HepG2 (cell line): ENCODE data around the gene HECTD4. TPM values are rescaled to one million over a fixed set of nuclear protein-coding genes. Genes with fewer than 3 reads are reported as not detected.

Experiments used
- ATAC-seq: fragments of 200-7000 bp; cut with Tn5 transposase; 3 replicates; pipeline ENCODE4 v1.9.1; 2020; ENCODE audit warnings: mild to moderate bottlenecking, moderate library complexity
- BruUV-seq: library from RNA; stranded (reverse); fragments of 400-500 nt; replicated peaks from 2 replicates; lab custom pipeline; 2021; lab: Mats Ljungman, UMichigan
- CTCF ChIA-PET: fragments of 300-600 bp; formaldehyde crosslinking; extraction: SDS; loops from one replicate; lab custom pipeline; 2021; ENCODE audit warnings: low total read pairs, inconsistent platforms, low intra/inter-chr PET ratio; lab: Yijun Ruan, JAX
- POLR2A ChIA-PET: fragments of 350-600 bp; sonication (Branson Sonifier 250); formaldehyde crosslinking; loops from one replicate; lab custom pipeline; 2020; ENCODE audit warnings: antibody characterized with exemption, inconsistent platforms; lab: Yijun Ruan, JAX
- DNase-seq: peaks from one replicate; pipeline ENCODE4 v3.0.0-alpha.2; 2015; ENCODE audit warnings: low spot score
- FAIRE-seq: peaks from 3 replicates; lab custom pipeline; 2011; peaks lifted over from hg19 to GRCh38; lab: Jason Lieb, UNC
- H2AFZ ChIP-seq: one replicate; pipeline ENCODE4 v1.6.1; 2011; ENCODE audit warnings: low read length, inconsistent platforms
- H3K27ac ChIP-seq: fragments of 300-600 bp; 3 replicates; pipeline ENCODE4 v1.8.0; 2011; ENCODE audit warnings: mixed run types, mild to moderate bottlenecking, mixed read lengths, low read length, inconsistent platforms; ENCODE audit not compliant: insufficient read depth; ENCODE audit errors: extremely low read length
- H3K27me3 ChIP-seq, 2 experiments: fragments of 200-600 bp in 1 of 2; 2 replicates in 1 of 2; 3 replicates in 1 of 2; pipeline versions ENCODE4 v1.6.0 to v1.8.0; 2011; ENCODE audit warnings: low read length in 2 of 2, mild to moderate bottlenecking in 2 of 2, moderate library complexity in 2 of 2, inconsistent platforms in 1 of 2; ENCODE audit not compliant: insufficient read depth in 2 of 2, control insufficient read depth in 1 of 2
- H3K36me3 ChIP-seq, 2 experiments: fragments of 200-600 bp in 1 of 2; replicated peaks in 1 of 2; 2 replicates in 1 of 2; 3 replicates in 1 of 2; pipeline versions ENCODE4 v1.5.1 to v1.8.0; 2011; ENCODE audit warnings: low read length in 2 of 2, inconsistent platforms in 1 of 2; ENCODE audit not compliant: insufficient read depth in 2 of 2, control insufficient read depth in 1 of 2
- H3K4me1 ChIP-seq: 2 replicates; pipeline ENCODE4 v1.5.1; 2012; ENCODE audit warnings: low read length, inconsistent platforms; ENCODE audit not compliant: insufficient read depth
- H3K4me2 ChIP-seq: 2 replicates; pipeline ENCODE4 v1.6.0; 2011; ENCODE audit warnings: low read depth, low read length, inconsistent platforms
- H3K4me3 ChIP-seq, 3 experiments: fragments of 200-600 bp in 1 of 3; sonication (generic), shearing (Covaris generic) in 1 of 3; replicated peaks in 1 of 3; 2 replicates each; pipeline ENCODE4 v1.5.1; 2011 to 2016; ENCODE audit warnings: low read length in 3 of 3, inconsistent platforms in 2 of 3, low read depth in 2 of 3, mild to moderate bottlenecking in 2 of 3, control low read depth in 1 of 3, mixed read lengths in 1 of 3; ENCODE audit not compliant: insufficient read depth in 1 of 3
- H3K79me2 ChIP-seq: one replicate; pipeline ENCODE4 v1.6.1; 2011; ENCODE audit warnings: low read length, inconsistent platforms; ENCODE audit not compliant: insufficient read depth
- H3K9ac ChIP-seq: 2 replicates; pipeline ENCODE4 v1.6.0; 2011; ENCODE audit warnings: mild to moderate bottlenecking, low read depth, low read length, inconsistent platforms; ENCODE audit not compliant: insufficient read depth
- H3K9me3 ChIP-seq: 2 replicates; pipeline ENCODE4 v1.5.1; 2012; ENCODE audit warnings: mild to moderate bottlenecking, low read length
- H4K20me1 ChIP-seq: 2 replicates; pipeline ENCODE4 v1.6.0; 2011; ENCODE audit warnings: inconsistent platforms, mild to moderate bottlenecking, low read length, moderate library complexity; ENCODE audit not compliant: insufficient read depth
- PRPF4 ChIP-seq: fragments of 200-400 bp; formaldehyde crosslinking; IDR thresholded peaks from 2 replicates; pipeline ENCODE4 v1.6.1; 2016; ENCODE audit warnings: low read length, low read depth; ENCODE audit not compliant: poor library complexity, severe bottlenecking
- REXO4 ChIP-seq: sonication (generic); formaldehyde crosslinking; IDR thresholded peaks from 2 replicates; pipeline ENCODE4 v1.8.0; 2022; ENCODE audit warnings: missing genetic modification reagents, mild to moderate bottlenecking, borderline replicate concordance
- ZMYM3 ChIP-seq: sonication (generic); formaldehyde crosslinking; IDR thresholded peaks from 2 replicates; pipeline ENCODE4 v1.5.1; 2020; ENCODE audit warnings: mild to moderate bottlenecking, missing genetic modification reagents
- ZMYM4 ChIP-seq: sonication (generic); formaldehyde crosslinking; IDR thresholded peaks from 2 replicates; pipeline ENCODE4 v1.8.1; 2023; ENCODE audit warnings: mild to moderate bottlenecking, missing genetic modification reagents
- ZNF121 ChIP-seq: sonication (generic); formaldehyde crosslinking; IDR thresholded peaks from 2 replicates; pipeline ENCODE4 v1.5.0; 2020; ENCODE audit warnings: mild to moderate bottlenecking, missing genetic modification reagents
- ZNF607 ChIP-seq: sonication (generic); formaldehyde crosslinking; IDR thresholded peaks from 2 replicates; pipeline ENCODE4 v1.5.1; 2020; ENCODE audit warnings: missing genetic modification reagents, mild to moderate bottlenecking, borderline replicate concordance
- WGBS: methylation state at CpG from one replicate; pipeline ENCODE4 v1.1.6; 2017; ENCODE audit warnings: low lambda C conversion rate; 5-methylcytosine and 5-hydroxymethylcytosine counted together
- in situ Hi-C: cut with HindIII; loops from 2 replicates; pipeline ENCODE4 v1.10.0; 2017; ENCODE audit warnings: low pct_unique_long_range_greater_than_20kb; ENCODE audit not compliant: extremely low pct_ligation_motif_present
- intact Hi-C: fragments of 100-400 bp; cut with micrococcal nuclease; formaldehyde crosslinking; loops from one replicate; pipeline ENCODE4 v1.10.0; 2022; ENCODE audit not compliant: unreplicated experiment
- polyA plus RNA-seq, 8 experiments: library from polyadenylated mRNA; depleted of rRNA in 3 of 8; stranded (reverse) in 7 of 8; unstranded in 1 of 8; fragments of >200 nt; fragmentation: Illumina TruSeq in 4 of 8; extraction: Trizol in 4 of 8; gene quantifications; 2 replicates each; pipeline versions ENCODE4 v1.2.1 to v1.2.3, GENCODE V29; 2011 to 2016; ENCODE audit warnings: low read depth in 4 of 8, missing spikeins in 1 of 8, mixed read lengths in 1 of 8; ENCODE audit not compliant: insufficient read depth in 1 of 8
- total RNA-seq, 5 experiments: library from RNA; depleted of rRNA; stranded (reverse); fragments of >200 nt; fragmentation: Illumina TruSeq; extraction: Trizol; gene quantifications; 2 replicates each; pipeline ENCODE4 v1.2.3, GENCODE V29; 2016; ENCODE audit warnings: low read depth in 1 of 5
- TF ChIP-seq, protein P1 (sequence below): sonication (generic); formaldehyde crosslinking; IDR thresholded peaks from 2 replicates; pipeline ENCODE4 v1.5.0; 2020; ENCODE audit warnings: mild to moderate bottlenecking, missing genetic modification reagents

The HECTD4 gene
- total and polyA plus RNA-seq, 2 of the 13 experiments (the other 11 are each of a cell fraction or from before 2014, with no cell fraction given) = 9.0 to 11.4 TPM

DNA sequence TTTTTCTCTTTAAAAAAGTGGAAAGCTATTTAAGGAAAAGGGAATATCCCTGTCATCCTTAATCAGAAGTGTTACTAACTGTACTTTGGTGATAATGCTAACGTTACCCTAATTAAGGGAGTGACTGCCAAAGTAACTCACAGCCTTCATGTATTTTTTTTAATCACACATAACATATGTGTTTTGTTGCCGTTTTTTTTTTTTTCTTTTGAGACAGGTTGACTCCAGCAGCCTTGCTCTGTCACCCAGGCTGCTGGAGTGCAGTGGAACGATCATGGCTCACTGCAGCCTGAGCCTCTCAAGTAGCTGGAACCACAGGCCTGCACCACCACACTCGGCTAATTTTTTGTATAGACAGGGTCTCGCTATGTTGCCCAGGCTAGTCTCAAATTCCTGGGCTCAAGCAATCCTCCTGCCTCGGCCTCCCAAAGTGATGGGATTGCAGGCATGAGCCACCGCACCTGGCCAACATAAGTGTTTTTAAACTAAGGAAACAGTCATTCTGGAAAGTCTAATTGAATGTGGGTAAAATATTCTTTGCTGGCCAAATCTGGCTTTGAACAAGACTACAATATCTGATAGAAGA is 56.5 kb downstream of the HECTD4 start:
- no peak overlapping the region for H3K27ac ChIP-seq
- no peaks in the 10 kb centered on the region for H3K79me2 ChIP-seq
- no peaks in the 10 kb centered on the region for H3K9me3 ChIP-seq
- 80% methylated on average over 7 of the region's 7 CpGs for WGBS
- intact Hi-C loops = loop anchor here (10.0 kb wide), 1 partner anchor 59 kb away; the partner anchor contains the start of gene HECTD4
- BruUV-seq = no TSS peak
- ChIA-PET CTCF (no interaction called here), POLR2A (no interaction called here)
- H3K4me1 ChIP-seq = peaks cover 45% of the 10 kb centered on the region
- no peaks in the 10 kb centered on the region for H3K36me3 ChIP-seq
- TF ChIP-seq ZNF121 (CRISPR knock-in tag) (peak; percentile 90), ZMYM4 (CRISPR knock-in tag) (peak; percentile 4; the same call in 1 of the 2 replicates), ZNF607 (no peak), ZMYM3 (CRISPR knock-in tag) (peak; percentile 18; the same call in 1 of the 2 replicates), REXO4 (CRISPR knock-in tag) (no peak), PRPF4 (no peak)
- TF ChIP-seq, protein P1, sequence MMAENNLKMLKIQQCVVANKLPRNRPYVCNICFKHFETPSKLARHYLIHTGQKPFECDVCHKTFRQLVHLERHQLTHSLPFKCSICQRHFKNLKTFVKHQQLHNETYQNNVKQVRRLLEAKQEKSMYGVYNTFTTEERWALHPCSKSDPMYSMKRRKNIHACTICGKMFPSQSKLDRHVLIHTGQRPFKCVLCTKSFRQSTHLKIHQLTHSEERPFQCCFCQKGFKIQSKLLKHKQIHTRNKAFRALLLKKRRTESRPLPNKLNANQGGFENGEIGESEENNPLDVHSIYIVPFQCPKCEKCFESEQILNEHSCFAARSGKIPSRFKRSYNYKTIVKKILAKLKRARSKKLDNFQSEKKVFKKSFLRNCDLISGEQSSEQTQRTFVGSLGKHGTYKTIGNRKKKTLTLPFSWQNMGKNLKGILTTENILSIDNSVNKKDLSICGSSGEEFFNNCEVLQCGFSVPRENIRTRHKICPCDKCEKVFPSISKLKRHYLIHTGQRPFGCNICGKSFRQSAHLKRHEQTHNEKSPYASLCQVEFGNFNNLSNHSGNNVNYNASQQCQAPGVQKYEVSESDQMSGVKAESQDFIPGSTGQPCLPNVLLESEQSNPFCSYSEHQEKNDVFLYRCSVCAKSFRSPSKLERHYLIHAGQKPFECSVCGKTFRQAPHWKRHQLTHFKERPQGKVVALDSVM (CRISPR knock-in tag) = peak; percentile 38; the same call in 1 of the 2 replicates
- no peak overlapping the region for H3K4me3 ChIP-seq
- in situ Hi-C loops = no loop called here
- H3K4me2 ChIP-seq = 0 out of 2 replicates have a peak overlapping the region, but pooled peaks have one; percentile 10
- no peak overlapping the region for H2AFZ ChIP-seq
- no peak for ATAC-seq
- no peak overlapping the region for H3K9ac ChIP-seq
- no peak for DNase-seq
- FAIRE-seq = no peak
- H3K27me3 ChIP-seq = no peaks in the 10 kb centered on the region
- no peaks in the 10 kb centered on the region for H4K20me1 ChIP-seq
